Activated naive CD4-positive, alpha-beta T cell treated with anti-CD3 and anti-CD28 coated beads, Interleukin-2, amount 10 ng/mL, durations not matched to agents 7 days and 5 days (primary cell): ENCODE data around the gene DPYSL4.

ENCODE experiments used
- CTCF ChIA-PET: fragments of 350-600 bp; sonication (Branson Sonifier 250); formaldehyde crosslinking; loops from one replicate; lab custom pipeline; 2021; ENCODE audit warnings: antibody characterized with exemption; lab: Charles Lee
- DNase-seq: peaks from one replicate; pipeline ENCODE4 v3.0.0-alpha.2; 2020
- H3K27ac Mint-ChIP-seq: one replicate; pipeline ENCODE4 v1.8.0; 2021; ENCODE audit warnings: mild to moderate bottlenecking, moderate library complexity, mixed read lengths
- H3K27me3 Mint-ChIP-seq: one replicate; pipeline ENCODE4 v1.8.0; 2021; ENCODE audit warnings: mild to moderate bottlenecking, mixed read lengths
- H3K36me3 Mint-ChIP-seq: one replicate; pipeline ENCODE4 v1.8.0; 2021; ENCODE audit warnings: mixed read lengths
- H3K4me1 Mint-ChIP-seq: one replicate; pipeline ENCODE4 v1.8.0; 2021; ENCODE audit warnings: mixed read lengths
- H3K4me3 Mint-ChIP-seq: one replicate; pipeline ENCODE4 v1.8.0; 2021; ENCODE audit warnings: mild to moderate bottlenecking, moderate library complexity, mixed read lengths
- H3K9me3 Mint-ChIP-seq: one replicate; pipeline ENCODE4 v1.8.0; 2021; ENCODE audit warnings: mixed read lengths

DPYSL4 gene

GRCh38 chr10:132163826-132164515 is 22.8 kb upstream of the DPYSL4 start:
- DNase-seq: no peak
- H3K36me3 Mint-ChIP-seq: peaks cover 2% of the 10 kb centered on the region
- H3K4me1 Mint-ChIP-seq: peaks cover 33% of the 10 kb centered on the region
- H3K4me3 Mint-ChIP-seq: no peak overlapping the region
- peaks cover 2% of the 10 kb centered on the region for H3K9me3 Mint-ChIP-seq
- H3K27ac Mint-ChIP-seq: peak overlapping the region; percentile 3
- peaks cover 6% of the 10 kb centered on the region for H3K27me3 Mint-ChIP-seq
- CTCF ChIA-PET: no interaction called here

- peaks cover 2% of the 10 kb centered on the region for H3K36me3 Mint-ChIP-seq
- H3K9me3 Mint-ChIP-seq: peaks cover 2% of the 10 kb centered on the region
- CTCF ChIA-PET: no interaction called here
- no peak overlapping the region for H3K27ac Mint-ChIP-seq
- no peak overlapping the region for H3K4me3 Mint-ChIP-seq
- H3K4me1 Mint-ChIP-seq: peaks cover 27% of the 10 kb centered on the region
- no peak for DNase-seq
- peaks cover 6% of the 10 kb centered on the region for H3K27me3 Mint-ChIP-seq
Measured at GRCh38 chr10:132164761-132165278, 21.9 kb upstream of the DPYSL4 start.

GRCh38 chr10:132165416-132165980 is 21.2 kb upstream of the DPYSL4 start:
- peaks cover 2% of the 10 kb centered on the region for H3K9me3 Mint-ChIP-seq
- H3K4me1 Mint-ChIP-seq: peaks cover 27% of the 10 kb centered on the region
- H3K36me3 Mint-ChIP-seq: peaks cover 2% of the 10 kb centered on the region
- CTCF ChIA-PET: no interaction called here
- no peak for DNase-seq
- peaks cover 6% of the 10 kb centered on the region for H3K27me3 Mint-ChIP-seq
- no peak overlapping the region for H3K27ac Mint-ChIP-seq
- no peak overlapping the region for H3K4me3 Mint-ChIP-seq

- Mint-ChIP-seq H3K27ac (no peak overlapping the region), H3K36me3 (peaks cover 2% of the 10 kb centered on the region), H3K27me3 (peaks cover 11% of the 10 kb centered on the region), H3K4me3 (no peak overlapping the region), H3K9me3 (peaks cover 2% of the 10 kb centered on the region), H3K4me1 (peaks cover 27% of the 10 kb centered on the region)
- CTCF ChIA-PET: no interaction called here
- DNase-seq: no peak
Measured at GRCh38 chr10:132166216-132166950, 20.4 kb upstream of the DPYSL4 start.

GRCh38 chr10:132167041-132167674 is 19.6 kb upstream of the DPYSL4 start:
- Mint-ChIP-seq H3K27me3 (peaks cover 11% of the 10 kb centered on the region), H3K27ac (no peak overlapping the region), H3K4me1 (peaks cover 21% of the 10 kb centered on the region), H3K36me3 (no peaks in the 10 kb centered on the region), H3K4me3 (no peak overlapping the region), H3K9me3 (no peaks in the 10 kb centered on the region)
- DNase-seq: no peak
- CTCF ChIA-PET: no interaction called here

GRCh38 chr10:132167976-132168375 is 18.8 kb upstream of the DPYSL4 start:
- H3K27ac Mint-ChIP-seq: no peak overlapping the region
- peaks cover 14% of the 10 kb centered on the region for H3K4me1 Mint-ChIP-seq
- peaks cover 10% of the 10 kb centered on the region for H3K27me3 Mint-ChIP-seq
- CTCF ChIA-PET: no interaction called here
- no peak overlapping the region for H3K4me3 Mint-ChIP-seq
- no peaks in the 10 kb centered on the region for H3K9me3 Mint-ChIP-seq
- no peak for DNase-seq
- H3K36me3 Mint-ChIP-seq: no peaks in the 10 kb centered on the region

GRCh38 chr10:132168571-132169030 is 18.1 kb upstream of the DPYSL4 start:
- H3K4me3 Mint-ChIP-seq: no peak overlapping the region
- H3K27me3 Mint-ChIP-seq: peaks cover 5% of the 10 kb centered on the region
- peaks cover 9% of the 10 kb centered on the region for H3K4me1 Mint-ChIP-seq
- no peak for DNase-seq
- H3K36me3 Mint-ChIP-seq: peaks cover 4% of the 10 kb centered on the region
- no peak overlapping the region for H3K27ac Mint-ChIP-seq
- CTCF ChIA-PET: no interaction called here
- H3K9me3 Mint-ChIP-seq: peaks cover 5% of the 10 kb centered on the region

- Mint-ChIP-seq H3K4me1 (peaks cover 8% of the 10 kb centered on the region), H3K27ac (no peak overlapping the region), H3K9me3 (peaks cover 5% of the 10 kb centered on the region), H3K4me3 (no peak overlapping the region), H3K27me3 (peaks cover 5% of the 10 kb centered on the region), H3K36me3 (peaks cover 4% of the 10 kb centered on the region)
- no peak for DNase-seq
- CTCF ChIA-PET: no interaction called here
Measured at GRCh38 chr10:132169031-132169765, 17.6 kb upstream of the DPYSL4 start.

GRCh38 chr10:132169766-132170560 is 16.8 kb upstream of the DPYSL4 start:
- no peak overlapping the region for H3K4me3 Mint-ChIP-seq
- no peak for DNase-seq
- H3K9me3 Mint-ChIP-seq: peaks cover 11% of the 10 kb centered on the region
- H3K4me1 Mint-ChIP-seq: peaks cover 5% of the 10 kb centered on the region
- peaks cover 5% of the 10 kb centered on the region for H3K27me3 Mint-ChIP-seq
- CTCF ChIA-PET: no interaction called here
- H3K27ac Mint-ChIP-seq: no peak overlapping the region
- peaks cover 4% of the 10 kb centered on the region for H3K36me3 Mint-ChIP-seq

- peaks cover 11% of the 10 kb centered on the region for H3K27me3 Mint-ChIP-seq
- H3K4me3 Mint-ChIP-seq: no peak overlapping the region
- H3K4me1 Mint-ChIP-seq: peaks cover 5% of the 10 kb centered on the region
- DNase-seq: no peak
- H3K9me3 Mint-ChIP-seq: peaks cover 11% of the 10 kb centered on the region
- H3K36me3 Mint-ChIP-seq: peaks cover 4% of the 10 kb centered on the region
- CTCF ChIA-PET: no interaction called here
- no peak overlapping the region for H3K27ac Mint-ChIP-seq
Measured at GRCh38 chr10:132170561-132171361, 16.0 kb upstream of the DPYSL4 start.

GRCh38 chr10:132172091-132173066 is 14.4 kb upstream of the DPYSL4 start:
- Mint-ChIP-seq H3K27me3 (peaks cover 27% of the 10 kb centered on the region), H3K4me3 (no peak overlapping the region), H3K4me1 (no peaks in the 10 kb centered on the region), H3K9me3 (peaks cover 11% of the 10 kb centered on the region), H3K36me3 (peaks cover 4% of the 10 kb centered on the region), H3K27ac (no peak overlapping the region)
- DNase-seq: no peak
- CTCF ChIA-PET: no interaction called here

GRCh38 chr10:132173185-132173584 is 13.6 kb upstream of the DPYSL4 start:
- Mint-ChIP-seq H3K4me1 (no peaks in the 10 kb centered on the region), H3K36me3 (peaks cover 4% of the 10 kb centered on the region), H3K27me3 (peaks cover 33% of the 10 kb centered on the region), H3K4me3 (no peak overlapping the region), H3K9me3 (peaks cover 11% of the 10 kb centered on the region), H3K27ac (no peak overlapping the region)
- DNase-seq: no peak
- CTCF ChIA-PET: no interaction called here
